ENCODE results near the gene HOXA2.

Gene HOXA2

GRCh38 chr7:27111042-27111750 is 8.7 kb upstream of the HOXA2 start:
- no peak for DNase-seq

GRCh38 chr7:27110186-27111031 is 7.9 kb upstream of the HOXA2 start:
- no peak for DNase-seq

DNA sequence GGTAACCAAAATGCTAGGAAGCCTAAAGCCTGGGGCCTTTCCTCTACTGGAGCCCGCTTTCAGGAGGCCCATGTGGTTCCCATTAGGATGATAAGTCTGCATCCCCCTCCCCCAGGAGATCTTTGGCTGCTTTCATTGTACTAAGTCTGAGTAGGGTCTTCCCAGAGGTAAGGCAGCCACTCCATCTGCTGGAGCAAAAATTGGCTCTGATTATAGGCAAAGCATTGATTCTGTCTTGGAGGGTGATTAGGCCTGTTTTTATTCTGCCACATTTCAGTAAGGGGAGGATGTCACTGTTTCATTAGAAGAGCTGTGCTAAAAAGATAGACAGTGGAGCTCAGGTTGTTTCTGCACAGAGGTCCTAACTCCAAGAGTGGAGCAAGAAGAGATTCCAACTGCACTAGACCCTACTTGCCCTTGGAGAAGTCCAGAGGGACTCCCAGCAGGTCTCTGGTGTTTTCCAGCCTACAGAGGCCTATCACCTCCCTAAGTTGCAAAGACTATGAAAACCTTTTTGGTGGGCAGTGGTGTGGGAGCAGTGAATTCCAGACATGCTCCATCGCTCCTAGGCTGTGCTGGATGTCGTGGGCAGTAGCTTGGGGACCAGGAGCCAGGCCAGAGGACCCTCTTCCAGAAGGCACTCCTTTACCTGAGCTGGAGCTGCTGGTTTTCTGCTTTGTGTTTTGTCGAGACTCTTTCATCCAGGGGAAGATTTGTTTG is 7.1 kb upstream of the HOXA2 start:
- no peak for DNase-seq

GRCh38 chr7:27108390-27109127 is 6.1 kb upstream of the HOXA2 start:
- DNase-seq = no peak

DNA sequence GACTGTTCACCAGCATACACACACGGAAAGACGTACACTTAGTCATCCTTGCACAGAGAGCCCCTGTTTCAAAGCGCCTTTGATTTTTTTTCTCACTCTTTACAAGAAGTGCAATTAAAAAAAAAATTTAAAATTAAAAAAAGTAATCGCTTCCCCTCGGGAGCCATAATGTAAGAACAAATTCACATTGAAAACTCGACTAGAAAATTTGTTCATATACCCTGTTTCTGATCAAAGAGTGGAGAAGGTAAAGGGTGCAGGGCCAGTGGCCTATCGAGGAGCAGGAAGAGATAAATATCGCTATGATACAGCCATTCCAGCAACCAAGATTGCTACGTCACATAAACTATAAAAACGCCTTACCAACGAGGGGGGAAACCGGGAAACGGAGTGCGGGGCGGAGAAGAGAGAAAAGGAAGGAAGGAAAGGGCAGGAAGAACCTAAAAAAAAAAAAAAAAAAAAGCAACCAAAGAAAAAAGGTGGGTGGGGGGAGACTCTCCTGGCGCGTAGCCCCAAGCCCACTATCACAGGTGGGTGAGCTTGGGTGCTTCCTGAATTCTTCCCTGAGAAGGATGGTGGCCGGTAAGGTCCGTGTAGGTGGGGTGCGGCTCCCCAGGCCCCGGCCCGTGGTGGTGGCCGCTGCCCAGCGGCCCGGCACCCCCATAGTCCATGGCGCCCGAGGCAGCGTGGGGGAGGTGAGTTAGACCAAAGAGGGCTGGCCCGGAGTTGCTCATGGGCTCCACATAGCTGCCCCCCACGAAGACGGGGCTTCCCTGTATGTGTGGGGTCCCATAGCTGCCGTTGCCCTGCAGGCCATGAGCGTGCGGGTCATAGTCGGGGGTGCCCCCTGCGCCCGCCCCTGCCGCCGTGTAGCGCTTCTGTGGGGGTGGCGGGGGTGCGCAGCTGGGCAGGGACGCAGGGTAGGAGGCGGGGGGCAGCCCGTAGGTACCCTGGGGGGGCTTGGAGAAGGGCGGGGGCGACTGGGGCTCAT is 5.2 kb upstream of the HOXA2 start:
- no peak for DNase-seq

- no peak for DNase-seq
Measured at GRCh38 chr7:27106901-27107240, 4.4 kb upstream of the HOXA2 start.

DNA sequence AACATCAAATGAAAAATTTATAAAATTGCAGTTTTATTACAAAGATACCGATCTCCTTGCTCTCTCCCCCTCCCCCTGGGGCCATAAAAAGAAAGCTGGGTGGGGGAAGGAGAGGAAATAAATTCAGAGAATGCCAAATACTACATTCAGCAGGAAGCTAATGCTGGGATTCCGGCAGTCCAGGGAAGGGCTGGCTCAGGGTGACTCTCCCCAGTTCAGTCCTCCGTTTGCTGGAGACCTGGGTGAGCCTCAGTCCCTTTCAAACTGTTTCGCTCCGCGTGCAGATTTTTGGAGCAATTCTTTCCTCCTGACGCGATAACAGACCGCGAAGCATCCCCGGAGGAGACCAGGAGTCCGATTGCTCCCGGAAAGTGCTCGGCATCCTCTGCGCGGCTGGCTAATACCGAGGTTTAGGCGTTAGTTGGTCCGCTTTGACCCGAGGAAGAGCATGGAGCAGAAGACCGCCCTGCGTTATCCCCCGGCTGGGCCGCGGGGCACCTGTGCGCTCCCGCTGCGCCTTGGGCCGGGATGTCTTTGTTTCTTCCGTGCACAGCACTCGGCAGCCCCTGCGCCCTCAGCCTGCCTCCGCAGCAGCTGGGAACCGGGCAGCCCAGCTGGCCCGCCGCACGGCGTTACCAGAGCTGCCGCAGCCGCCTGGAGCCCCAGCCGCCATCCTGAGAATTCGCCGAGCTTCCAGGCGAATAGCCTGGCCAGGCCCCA is 3.9 kb upstream of the HOXA2 start:
- no peak for DNase-seq

GRCh38 chr7:27105301-27106031 is 3.0 kb upstream of the HOXA2 start:
- DNase-seq = no peak

DNA sequence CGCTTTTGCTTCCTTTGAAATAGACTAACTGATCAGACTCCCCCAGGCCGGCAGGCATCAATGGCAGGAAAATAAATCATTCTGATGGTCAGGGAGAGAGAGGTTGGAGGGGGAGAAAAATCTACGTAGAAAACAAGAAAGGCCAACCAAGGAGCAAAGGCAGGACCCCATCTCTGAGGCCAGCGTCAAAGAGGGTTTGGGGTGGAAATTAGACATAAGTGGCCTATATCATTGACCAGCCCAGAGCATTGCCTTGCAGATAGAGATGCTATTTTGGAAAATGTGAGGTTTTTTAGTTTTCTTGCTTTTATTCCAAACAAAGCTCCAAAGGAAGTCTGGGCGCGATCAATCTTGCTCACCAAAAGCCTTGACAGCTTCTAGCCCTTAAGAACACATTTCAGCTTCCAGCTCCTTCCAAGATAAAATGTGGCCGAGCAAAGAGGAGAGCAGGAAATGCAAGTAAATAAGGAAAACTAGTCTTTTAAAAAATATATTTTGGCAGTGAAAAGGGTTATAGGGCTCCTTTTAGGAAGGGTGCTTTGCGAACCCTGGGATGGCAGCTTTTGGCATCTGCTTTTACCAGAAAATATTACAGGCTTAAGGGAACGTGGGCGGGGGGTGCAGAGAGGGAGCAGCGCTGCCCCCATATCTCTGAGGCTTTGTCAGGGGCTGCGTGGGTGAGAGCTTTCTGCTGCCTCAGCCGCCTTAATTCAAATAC is 2.0 kb upstream of the HOXA2 start:
- no peak for DNase-seq

- DNase-seq = no peak
Measured at GRCh38 chr7:27103489-27104226, 1.2 kb upstream of the HOXA2 start.

- DNase-seq = no peak
Measured at GRCh38 chr7:27101957-27102580, 414 bp downstream of the HOXA2 start.

DNA sequence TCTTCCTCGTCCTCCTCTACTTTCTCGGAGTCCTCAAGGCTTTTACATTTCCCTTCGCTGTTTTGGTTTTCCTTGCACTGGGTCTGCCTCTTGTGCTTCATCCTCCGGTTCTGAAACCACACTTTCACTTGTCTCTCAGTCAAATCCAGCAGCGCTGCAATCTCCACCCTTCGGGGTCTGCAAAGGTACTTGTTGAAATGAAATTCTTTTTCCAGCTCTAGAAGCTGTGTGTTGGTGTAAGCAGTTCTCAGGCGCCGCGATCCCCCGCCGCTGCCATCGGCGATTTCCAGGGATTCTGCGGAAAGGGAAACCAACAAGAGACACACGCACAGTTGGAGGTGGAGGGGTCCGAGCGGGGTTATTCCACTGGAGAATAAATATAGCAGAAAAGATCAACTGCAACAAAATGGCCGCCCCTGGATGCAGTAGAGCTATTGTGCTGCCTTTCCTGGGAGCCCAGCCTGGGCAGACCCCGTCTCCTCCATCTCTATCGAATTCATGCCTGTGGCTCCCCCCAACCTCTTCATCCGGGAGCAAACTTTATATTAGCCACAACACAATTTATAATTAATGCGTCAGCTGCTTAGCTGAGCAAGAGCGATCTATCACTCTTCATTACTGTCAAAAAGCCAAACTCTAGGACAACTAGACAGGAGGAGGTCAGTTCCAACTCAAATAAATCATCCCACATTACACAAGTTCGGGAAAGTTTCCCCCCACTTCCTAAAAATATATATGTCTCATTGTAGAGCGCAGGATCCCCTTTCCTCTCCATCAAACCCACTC is 1.1 kb downstream of the HOXA2 start:
- DNase-seq = no peak

GRCh38 chr7:27100694-27101170 is 1.8 kb downstream of the HOXA2 start:
- no peak for DNase-seq

- DNase-seq = no peak
Measured at GRCh38 chr7:27099453-27100370, 2.8 kb downstream of the HOXA2 start.

DNA sequence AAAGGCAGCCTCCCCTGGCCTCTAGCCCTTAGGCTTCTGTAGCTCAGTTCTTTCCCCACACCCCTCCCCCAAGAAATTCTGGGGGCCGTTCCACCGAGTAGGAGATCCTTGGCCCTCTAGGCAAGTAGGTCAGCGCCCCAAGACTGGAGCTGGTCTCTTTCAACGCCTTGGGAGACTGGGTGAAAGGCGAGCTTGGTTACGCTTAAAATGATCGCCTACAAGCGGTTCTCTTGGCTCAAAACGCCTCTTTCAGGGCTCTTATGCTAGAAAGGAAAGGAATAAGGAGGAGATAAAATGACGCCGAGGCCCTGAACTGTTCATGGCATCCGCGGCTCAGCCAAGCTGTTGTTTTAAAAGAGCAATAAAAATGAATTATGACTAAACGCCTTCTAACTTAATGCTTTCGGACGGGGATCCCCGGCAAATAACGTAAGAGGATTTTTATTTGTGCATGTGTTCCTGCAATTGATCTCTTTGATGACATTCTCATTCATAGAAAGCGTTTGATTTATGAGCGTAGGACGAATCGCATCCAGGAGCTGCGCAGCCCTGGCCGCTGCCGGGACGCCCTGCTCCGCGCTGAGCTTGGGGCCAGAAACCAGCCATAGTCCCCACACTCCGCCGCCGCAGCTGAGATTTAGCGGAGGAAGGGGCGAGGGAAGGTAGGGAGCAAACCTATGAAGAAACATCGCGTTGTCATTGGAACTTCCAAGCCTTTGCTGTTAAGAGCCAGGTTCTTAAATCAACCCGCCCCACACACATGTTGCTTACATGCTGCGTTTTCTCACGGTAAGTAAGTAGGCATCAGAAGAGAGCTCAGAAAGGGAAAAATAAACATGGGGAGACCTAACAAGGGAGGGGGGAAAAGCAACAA is 3.7 kb downstream of the HOXA2 start:
- no peak for DNase-seq

Data from Kasumi-1 (cell line).